ENCODE data around the gene RMI2. TPM values are rescaled to one million over a fixed set of nuclear protein-coding genes. Genes with fewer than 3 reads are reported as not detected.

Gene RMI2
- total and polyA plus RNA-seq, 8 donors = 2.3 to 79.9 (median 8.3) TPM

- H3K27me3 ChIP-seq = no peaks in the 10 kb centered on the region
- H3K27ac ChIP-seq = no peak overlapping the region
- H3K9me3 ChIP-seq = no peaks in the 10 kb centered on the region
- H3K4me1 ChIP-seq = peaks cover 20 to 41% (median 35%) of the 10 kb centered on the region in 4 donors
- H3K4me3 ChIP-seq = no peak overlapping the region
- WGBS, 5 donors = 89 to 96% (median 92%) methylated on average over 7 of the region's 7 CpGs
- no peak for DNase-seq
- no peaks in the 10 kb centered on the region for H3K36me3 ChIP-seq
- intact Hi-C loops (cut with DNase I; ENCODE audit: low total_unique reads) = no loop called here
- no peak for TF ChIP-seq EP300 (IDR thresholded peaks at IDR 0.05)
- TF ChIP-seq CTCF (IDR thresholded peaks at IDR 0.05) = no peak
- TF ChIP-seq POLR2A (IDR thresholded peaks at IDR 0.05) = no peak
- TF ChIP-seq POLR2AphosphoS5 (IDR thresholded peaks at IDR 0.05) = no peak
These were observed 44.7 kb upstream of the RMI2 start for GRCh38 chr16:11300560-11300892.

- Histone ChIP-seq H3K4me1 (peaks cover 17 to 29% (median 26%) of the 10 kb centered on the region in 4 donors), H3K27me3 (no peaks in the 10 kb centered on the region), H3K9me3 (no peaks in the 10 kb centered on the region), H3K4me3 (no peak overlapping the region), H3K27ac (peak overlapping the region in 2 of 5 donors; percentile 52 to 71), H3K36me3 (no peaks in the 10 kb centered on the region)
- intact Hi-C loops (cut with DNase I; ENCODE audit: low total_unique reads) = no loop called here
- WGBS, 5 donors = 59 to 68% (median 66%) methylated on average over 4 of the region's 4 CpGs
- DNase-seq = no peak
- TF ChIP-seq POLR2AphosphoS5 (IDR thresholded peaks at IDR 0.05) = no peak
- TF ChIP-seq POLR2A (IDR thresholded peaks at IDR 0.05) = no peak
- TF ChIP-seq EP300 (IDR thresholded peaks at IDR 0.05) = no peak
- TF ChIP-seq CTCF (IDR thresholded peaks at IDR 0.05) = no peak
These were observed 43.4 kb upstream of the RMI2 start for GRCh38 chr16:11301645-11302501.

GRCh38 chr16:11302977-11303376 lies 42.3 kb upstream of the RMI2 start:
- Histone ChIP-seq H3K4me1 (peaks cover 6 to 23% (median 15%) of the 10 kb centered on the region in 4 donors), H3K27me3 (no peaks in the 10 kb centered on the region), H3K27ac (peak overlapping the region; percentile 30 to 71 (median 52)), H3K9me3 (no peaks in the 10 kb centered on the region), H3K4me3 (no peak overlapping the region), H3K36me3 (no peaks in the 10 kb centered on the region)
- intact Hi-C loops (cut with DNase I; ENCODE audit: low total_unique reads) = no loop called here
- peak; percentile 52 to 87 for DNase-seq
- TF ChIP-seq POLR2AphosphoS5 (IDR thresholded peaks at IDR 0.05) (no peak), EP300 (IDR thresholded peaks at IDR 0.05) (no peak), CTCF (IDR thresholded peaks at IDR 0.05) (no peak), POLR2A (IDR thresholded peaks at IDR 0.05) (no peak)
- 35 to 51% (median 42%) methylated on average over 3 to 4 of the region's 4 CpGs for WGBS, 5 donors

GRCh38 chr16:11303405-11304138 lies 41.7 kb upstream of the RMI2 start:
- Histone ChIP-seq H3K36me3 (no peaks in the 10 kb centered on the region), H3K27ac (peak overlapping the region; percentile 30 to 71 (median 52)), H3K4me1 (peaks cover 4 to 18% (median 11%) of the 10 kb centered on the region in 4 donors), H3K27me3 (no peaks in the 10 kb centered on the region), H3K4me3 (peak overlapping the region in 1 of 4 donors; percentile 12), H3K9me3 (no peaks in the 10 kb centered on the region)
- no peak for TF ChIP-seq POLR2A (IDR thresholded peaks at IDR 0.05)
- no peak for TF ChIP-seq EP300 (IDR thresholded peaks at IDR 0.05)
- TF ChIP-seq CTCF (IDR thresholded peaks at IDR 0.05) = no peak
- TF ChIP-seq POLR2AphosphoS5 (IDR thresholded peaks at IDR 0.05) = peak in 1 of 3 donors; percentile 56
- DNase-seq = peak; percentile 67 to 85
- intact Hi-C loops (cut with DNase I; ENCODE audit: low total_unique reads) = no loop called here
- 30 to 49% (median 40%) methylated on average over 18 of the region's 18 CpGs for WGBS, 5 donors
